Fibroblast of villous mesenchyme (primary cell): ENCODE results near the gene ECE1. TPM values are rescaled to one million over a fixed set of nuclear protein-coding genes. Genes with fewer than 3 reads are reported as not detected.

Source experiments
- DNase-seq: peaks from one replicate; pipeline ENCODE4 v3.0.0-alpha.2; 2010; ENCODE audit warnings: low read depth
- H3K4me3 ChIP-seq: 2 replicates; pipeline ENCODE4 v1.5.1; 2011; ENCODE audit warnings: low read depth, mild to moderate bottlenecking, low read length
- CTCF ChIP-seq: IDR thresholded peaks from 2 replicates; pipeline ENCODE4 v1.5.1; 2012; ENCODE audit warnings: low read depth, mild to moderate bottlenecking, low read length; ENCODE audit not compliant: insufficient read depth
- total RNA-seq: library from RNA; depleted of rRNA; stranded (reverse); fragments of >200 nt; gene quantifications from 2 replicates; pipeline ENCODE4 v1.2.3, GENCODE V29; 2012

Gene ECE1
- total RNA-seq, 1 donor = 127 TPM

- TF ChIP-seq CTCF = no peak
- peak; percentile 58 for DNase-seq
- no peak overlapping the region for H3K4me3 ChIP-seq
Observed at GRCh38 chr1:21295002-21295401, 4.7 kb upstream of the ECE1 start.

- no peak for DNase-seq
- no peak overlapping the region for H3K4me3 ChIP-seq
- no peak for TF ChIP-seq CTCF
Observed at GRCh38 chr1:21294266-21294989, 4.2 kb upstream of the ECE1 start.

GRCh38 chr1:21293537-21294265 lies 3.4 kb upstream of the ECE1 start:
- no peak overlapping the region for H3K4me3 ChIP-seq
- TF ChIP-seq CTCF = no peak
- no peak for DNase-seq

GRCh38 chr1:21292984-21293536 lies 2.8 kb upstream of the ECE1 start:
- DNase-seq = no peak
- H3K4me3 ChIP-seq = no peak overlapping the region
- no peak for TF ChIP-seq CTCF

- TF ChIP-seq CTCF = peak; percentile 2
- peak; percentile 55 for DNase-seq
- no peak overlapping the region for H3K4me3 ChIP-seq
Observed at GRCh38 chr1:21292503-21292983, 2.3 kb upstream of the ECE1 start.

GRCh38 chr1:21291964-21292363 lies 1.7 kb upstream of the ECE1 start:
- DNase-seq = no peak
- no peak for TF ChIP-seq CTCF
- H3K4me3 ChIP-seq = no peak overlapping the region
